Endothelial cell of hepatic sinusoid (primary cell): ENCODE measurements around the gene STRA6.

ENCODE experiments used
- in situ Hi-C: cut with HindIII; loops from 2 replicates; pipeline ENCODE4 v1.10.0; 2017; ENCODE audit warnings: low sequenced_read_pairs

STRA6 gene

DNA sequence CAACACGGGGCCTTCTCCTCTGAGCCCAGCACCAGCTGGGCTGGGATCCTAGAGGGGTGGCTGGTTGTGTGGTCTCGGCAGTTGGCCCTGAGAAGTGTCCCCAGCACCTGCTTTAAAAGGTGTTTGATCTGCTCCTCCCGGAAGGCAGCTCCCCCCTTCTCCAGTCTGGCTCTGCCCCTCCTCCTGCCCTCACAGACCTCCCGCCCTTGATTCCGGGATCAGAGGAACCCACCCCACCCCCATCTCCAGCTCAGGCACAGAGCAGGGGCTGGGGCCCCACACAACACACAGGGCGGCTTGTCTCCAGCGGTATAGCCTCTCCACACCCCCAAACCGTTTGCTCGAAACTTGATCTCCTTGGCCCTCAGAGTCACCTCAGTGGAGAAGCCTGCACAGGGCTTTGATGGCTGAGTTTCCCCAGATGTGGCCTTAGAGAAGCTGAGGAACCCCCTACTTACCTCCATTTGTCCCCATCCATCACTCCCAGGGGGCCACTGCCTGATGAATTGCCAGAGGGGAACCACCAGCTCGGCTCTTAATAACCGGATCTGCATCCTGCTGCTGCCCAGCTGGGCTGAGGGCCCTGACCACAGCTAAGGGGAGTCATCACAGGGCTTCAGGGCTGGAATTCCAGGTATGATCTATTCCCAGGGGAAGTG is 6.4 kb upstream of the STRA6 start:
- in situ Hi-C loops = no loop called here

DNA sequence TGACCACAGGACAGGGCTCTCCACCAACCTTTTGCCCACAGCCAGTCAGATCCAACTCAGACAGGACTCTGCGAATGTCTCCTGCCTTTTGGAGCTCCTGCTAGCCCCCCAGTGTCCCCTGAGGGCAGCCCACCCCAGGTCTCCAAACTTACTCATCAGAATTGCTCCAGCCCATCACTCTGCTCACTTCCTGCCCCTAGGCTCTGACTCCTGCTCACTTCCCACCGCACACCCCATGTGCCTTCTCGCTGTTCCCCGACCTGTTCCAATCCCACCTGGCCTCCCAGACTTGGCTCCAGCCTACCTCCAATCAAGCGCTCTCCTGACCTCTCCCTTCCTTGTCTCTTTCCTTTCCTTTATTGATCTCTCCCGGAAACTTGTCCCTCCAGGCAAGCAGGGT is 5.9 kb upstream of the STRA6 start:
- in situ Hi-C loops = no loop called here

DNA sequence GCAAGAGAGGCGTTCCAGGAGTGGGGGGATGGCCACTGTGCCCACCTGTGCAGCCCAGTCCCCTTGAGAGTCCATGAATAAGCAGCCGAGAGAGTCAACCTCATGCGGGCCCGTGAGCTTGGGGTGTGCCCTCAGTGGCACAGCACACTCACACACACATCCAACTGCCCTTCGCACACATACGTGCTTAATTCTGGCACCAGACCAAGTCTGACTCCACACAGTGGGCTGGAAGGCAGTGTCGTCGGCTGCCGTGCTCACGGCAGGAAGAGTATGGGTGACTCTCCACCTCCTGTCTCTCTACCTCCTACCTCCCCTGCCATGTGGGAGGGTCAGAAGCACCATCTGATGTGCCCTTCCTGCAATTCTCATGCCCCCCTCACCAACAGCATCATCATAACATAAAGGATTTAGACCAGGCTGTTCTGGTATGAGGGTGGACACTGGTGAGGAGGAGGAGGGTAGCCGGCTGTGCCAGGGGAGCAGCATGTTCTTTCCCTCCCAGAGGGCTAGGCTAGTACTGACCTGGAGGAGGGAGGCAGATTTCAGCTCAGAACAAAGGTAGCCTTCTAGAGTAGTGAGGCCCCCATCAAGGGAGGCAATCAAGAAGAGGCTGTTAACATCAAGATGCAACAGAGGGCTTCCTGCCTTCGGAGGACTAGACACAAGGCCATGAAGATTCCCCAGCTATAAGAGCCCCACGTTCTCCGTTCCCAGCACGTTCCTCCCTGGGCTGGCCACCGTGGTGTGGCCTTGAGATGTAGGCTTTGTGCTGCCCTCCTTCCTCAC is 5.3 kb upstream of the STRA6 start:
- in situ Hi-C loops = no loop called here

DNA sequence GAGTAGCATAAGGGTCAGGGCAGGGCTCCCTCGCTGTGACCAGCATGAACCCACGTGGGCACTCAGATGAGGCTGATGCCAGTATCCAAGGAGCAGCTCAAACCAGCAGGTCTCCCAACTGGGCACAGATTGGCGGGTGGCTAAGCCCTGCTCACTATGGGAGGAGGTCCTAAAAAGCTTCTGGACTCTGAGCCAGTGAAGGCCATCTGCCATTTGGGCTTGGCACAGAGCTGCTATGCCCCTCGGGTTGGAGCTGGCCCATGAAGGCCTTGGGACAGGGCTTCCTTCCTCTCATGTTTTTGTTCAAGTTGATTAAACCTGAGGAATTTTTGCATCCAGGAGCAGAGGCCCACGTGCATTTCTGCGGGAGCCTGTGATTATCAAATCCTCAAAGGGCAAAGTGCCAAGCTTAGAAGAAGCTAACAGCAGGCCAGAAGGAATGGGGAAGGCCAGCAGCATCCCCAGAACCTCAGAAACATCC is 4.3 kb upstream of the STRA6 start:
- in situ Hi-C loops = no loop called here

DNA sequence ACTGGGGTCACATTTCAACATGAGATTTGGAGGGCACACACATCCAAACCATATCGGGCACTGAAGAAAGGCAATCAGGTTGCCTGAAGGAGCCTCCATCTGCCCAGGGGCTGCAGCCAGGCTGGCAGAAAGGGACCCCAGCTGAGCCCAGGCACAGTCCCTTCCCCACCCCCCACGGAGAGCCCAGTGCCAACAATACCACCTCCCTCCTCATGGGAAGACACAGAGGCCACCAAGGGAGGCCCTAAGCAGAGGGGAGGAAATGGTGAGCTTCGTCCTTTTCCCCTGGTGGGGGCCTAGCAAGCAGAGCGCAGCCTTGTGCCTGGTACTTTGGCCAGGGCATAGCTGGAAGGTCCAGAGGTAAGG is 3.0 kb upstream of the STRA6 start:
- in situ Hi-C loops = no loop called here

DNA sequence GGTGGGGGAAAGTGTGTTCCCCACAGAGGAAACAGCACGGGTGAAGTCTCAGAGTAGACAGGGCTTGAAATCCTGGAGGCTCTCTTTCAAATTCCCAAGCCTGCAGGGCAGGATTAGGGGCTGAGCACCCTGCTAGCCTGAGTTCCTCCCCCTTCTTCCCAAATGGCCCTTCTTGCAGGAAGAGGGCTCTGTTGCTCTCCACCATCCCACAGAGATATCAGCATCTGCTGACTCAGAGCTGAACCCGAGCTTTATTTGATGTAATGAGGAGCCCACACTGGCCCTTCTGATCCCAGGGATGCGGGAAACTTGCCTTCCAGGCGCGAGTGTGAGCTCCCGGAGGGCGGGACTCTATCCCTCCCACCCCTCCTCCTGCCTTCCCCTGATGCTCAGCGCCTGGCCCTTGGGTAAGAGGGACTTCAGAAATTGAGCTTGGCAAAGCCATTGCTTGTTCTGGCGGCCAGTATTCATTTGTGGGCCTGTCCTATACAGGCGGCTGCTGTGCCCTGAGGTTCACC is 1.4 kb upstream of the STRA6 start:
- in situ Hi-C loops = no loop called here

DNA sequence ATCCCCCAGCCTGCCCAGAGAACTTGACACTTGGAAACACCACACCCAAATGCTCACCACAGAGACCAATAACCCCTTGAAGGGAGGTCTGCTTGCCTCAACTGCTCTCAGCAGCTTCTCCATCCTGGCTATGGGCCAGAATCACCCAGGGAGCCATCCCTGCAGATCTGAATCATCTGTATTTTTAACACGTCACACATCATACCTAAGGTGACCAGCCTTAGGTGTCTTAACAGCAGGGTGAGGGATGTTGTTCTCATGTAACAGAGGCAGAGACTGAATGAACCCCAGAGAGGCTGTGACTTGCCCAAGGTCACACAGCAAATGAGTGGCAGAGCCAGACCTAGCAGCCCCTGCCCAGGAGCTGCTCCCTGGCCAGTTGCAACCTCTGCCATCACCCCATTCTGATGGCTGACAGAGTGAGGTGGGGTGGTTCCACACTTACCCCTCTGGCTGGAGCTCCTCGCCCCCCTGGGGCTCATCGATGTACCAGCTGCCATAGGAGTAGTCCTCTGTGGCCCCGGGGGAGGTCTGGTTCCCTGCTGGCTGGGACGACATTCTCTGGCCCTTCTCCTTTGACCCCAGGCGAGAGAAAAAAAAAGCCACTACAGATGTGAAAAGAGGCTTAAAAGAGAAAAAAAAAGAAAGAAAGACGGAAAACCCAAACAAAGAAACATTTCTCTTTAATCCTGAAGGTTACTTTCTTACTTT is 722 bp downstream of the STRA6 start:
- in situ Hi-C loops = no loop called here

DNA sequence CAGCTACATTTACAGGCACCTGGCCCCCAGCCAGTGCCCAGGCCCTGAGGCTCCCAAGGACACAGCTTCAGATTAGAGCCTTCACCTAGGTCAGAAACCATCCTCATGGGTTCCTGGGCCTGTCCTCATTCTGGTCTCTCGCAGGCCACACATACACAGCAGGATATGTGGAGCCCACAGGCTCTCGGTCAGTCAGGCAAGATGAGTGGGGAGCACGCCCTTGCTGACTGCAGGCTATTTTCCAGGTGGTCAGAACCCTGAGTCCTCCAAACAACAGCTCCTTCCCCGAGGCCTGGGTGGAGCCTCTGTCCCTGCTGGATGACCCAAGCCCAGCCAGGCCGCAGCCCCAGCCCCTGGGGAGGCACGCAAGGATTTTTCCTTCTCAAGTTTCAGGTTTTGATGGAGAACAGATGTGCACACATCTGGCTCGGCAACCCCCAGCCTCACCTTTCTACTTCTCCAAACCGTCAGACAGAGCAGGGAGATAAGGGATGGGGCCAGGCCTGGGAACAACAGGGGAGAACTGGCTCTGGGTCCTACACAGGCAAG is 1.6 kb downstream of the STRA6 start:
- in situ Hi-C loops = no loop called here

DNA sequence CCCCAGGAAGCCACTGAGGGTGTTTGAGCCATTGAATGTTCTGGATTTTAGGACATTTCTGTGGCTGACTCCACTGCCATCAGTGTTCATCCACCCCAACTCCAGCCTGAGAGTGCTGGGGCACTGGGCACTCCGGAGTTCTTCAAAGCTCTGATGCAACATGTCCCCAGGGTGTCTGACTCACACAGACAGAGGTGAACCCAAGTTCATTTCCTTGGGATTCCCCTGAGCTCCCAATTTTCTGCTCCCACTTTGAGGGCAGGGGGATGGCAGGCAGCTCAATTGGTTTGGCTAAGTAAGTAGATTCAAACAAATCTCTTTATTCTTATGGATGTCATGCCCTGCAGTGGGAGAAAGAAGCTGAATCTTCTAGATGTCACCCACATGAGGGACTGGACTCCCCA is 2.2 kb downstream of the STRA6 start:
- in situ Hi-C loops = no loop called here

DNA sequence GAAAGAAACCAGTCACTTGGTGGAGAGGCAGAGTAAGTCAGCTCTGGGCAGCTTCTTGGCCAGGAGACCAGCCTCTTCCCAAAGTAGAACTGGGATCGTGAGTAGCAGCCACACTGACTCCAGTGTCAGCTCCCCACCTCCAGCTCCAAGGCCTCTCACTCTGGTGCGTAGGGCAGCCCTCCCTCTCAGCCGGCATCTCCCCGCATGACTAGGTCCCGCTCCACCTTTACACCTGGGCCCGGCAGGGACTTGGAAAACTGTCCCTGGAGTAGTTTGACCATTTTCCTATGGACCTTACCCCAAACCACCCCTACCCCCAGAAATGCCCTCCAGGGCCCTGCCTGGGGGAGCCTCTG is 3.3 kb downstream of the STRA6 start:
- in situ Hi-C loops = no loop called here

DNA sequence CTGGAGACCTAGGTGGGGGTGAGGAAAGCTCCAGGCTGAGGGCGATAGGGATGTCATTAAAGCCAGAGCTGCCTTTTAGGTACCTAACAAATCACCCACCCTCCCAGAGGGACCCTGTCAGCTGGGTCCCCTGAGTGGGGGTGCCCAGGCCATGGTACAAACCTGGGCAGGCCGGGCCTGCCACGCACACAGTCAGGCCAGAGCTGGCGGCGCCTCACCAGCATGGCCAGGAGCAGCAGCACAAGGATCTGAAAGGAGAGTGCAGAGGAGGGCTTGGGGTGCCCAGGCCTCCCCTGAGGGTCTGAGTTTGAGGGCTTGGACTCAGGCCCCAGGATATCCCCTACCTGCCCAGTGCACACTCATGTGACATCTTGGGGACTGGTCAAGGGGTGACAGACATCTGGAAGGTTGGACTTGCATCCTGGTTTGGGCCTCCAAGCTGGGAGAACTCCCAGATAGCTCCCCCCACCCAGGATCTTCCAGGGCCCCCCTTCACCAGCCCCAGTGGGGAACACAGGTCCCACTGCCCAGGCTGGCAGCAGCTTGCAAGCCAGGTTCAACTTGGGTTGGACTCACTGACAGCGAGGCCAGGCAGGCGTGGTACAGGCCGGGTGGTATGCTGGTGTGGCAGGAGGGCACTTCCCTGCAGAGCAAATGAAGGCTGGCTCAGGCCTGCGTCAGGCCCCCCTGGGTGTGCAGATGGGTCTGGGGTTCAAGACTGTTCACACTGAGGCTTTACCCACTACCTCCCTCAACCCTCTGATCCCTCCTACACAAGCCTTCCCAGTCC is 5.2 kb downstream of the STRA6 start:
- in situ Hi-C loops = no loop called here

DNA sequence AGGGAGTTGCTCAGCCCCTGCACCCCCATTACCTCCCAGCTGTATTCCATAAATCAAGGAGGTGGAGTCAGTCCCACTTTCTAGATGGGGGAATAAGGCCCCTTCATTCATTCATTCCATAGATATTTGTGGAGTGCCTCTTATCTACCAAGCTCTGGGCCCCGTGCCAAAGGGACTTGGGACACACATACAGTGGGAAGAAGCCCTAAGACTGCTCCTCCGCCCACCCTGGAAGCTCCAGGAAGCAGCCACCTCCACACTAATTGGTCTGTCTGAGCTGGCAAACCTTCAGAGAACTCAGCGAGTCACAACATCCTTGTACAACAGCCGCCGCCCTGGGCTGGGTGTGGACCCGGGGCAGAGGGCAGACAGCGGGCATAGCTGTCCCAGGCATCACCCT is 6.4 kb downstream of the STRA6 start:
- in situ Hi-C loops = no loop called here

DNA sequence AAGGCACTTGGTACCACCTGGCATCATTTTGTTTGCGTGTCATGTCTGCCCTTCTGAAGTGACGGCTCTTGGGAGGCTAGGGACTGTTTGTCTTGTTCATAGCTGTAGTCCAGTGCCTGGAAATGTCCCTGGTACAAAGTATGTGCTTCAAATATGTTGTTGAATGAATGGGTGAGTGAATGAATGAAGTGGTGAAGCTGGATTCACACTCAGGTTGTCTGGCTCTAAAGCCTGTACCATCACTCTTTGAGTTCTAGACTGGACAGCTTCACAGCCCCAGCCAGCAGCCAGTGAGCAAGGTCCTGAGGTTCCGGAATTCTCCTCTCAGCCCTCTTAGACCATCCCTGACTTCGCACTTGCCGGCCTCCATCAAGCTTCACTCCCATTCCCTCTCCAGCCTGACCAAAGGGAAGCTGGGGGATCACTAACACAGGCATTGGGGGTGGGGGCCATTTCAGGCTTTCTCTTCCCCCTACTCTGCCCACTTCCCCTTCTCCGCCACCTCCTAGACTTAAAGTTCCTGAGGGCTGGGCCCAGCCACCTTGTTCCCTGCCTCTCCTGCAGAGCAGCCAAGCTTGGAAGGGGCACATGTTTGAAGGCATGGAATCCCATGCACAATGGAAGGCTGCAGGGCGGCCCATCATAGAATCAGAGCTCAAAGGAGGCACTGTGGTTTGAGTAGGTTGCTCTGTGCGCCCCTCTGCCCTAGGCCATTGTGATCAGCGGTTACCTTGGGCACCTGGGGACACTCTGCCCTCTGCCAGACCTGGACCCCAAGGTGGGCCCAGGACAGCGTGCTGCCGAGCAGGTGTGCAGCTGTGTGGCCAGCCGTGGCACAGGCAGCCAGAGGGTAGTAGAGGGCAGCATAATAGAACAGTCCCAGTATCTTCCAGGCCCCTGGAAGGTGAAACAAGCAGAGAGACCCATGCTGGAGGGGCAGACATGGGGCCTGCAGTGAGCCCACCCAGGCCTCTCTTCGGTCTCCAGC is 7.7 kb downstream of the STRA6 start:
- in situ Hi-C loops = no loop called here

DNA sequence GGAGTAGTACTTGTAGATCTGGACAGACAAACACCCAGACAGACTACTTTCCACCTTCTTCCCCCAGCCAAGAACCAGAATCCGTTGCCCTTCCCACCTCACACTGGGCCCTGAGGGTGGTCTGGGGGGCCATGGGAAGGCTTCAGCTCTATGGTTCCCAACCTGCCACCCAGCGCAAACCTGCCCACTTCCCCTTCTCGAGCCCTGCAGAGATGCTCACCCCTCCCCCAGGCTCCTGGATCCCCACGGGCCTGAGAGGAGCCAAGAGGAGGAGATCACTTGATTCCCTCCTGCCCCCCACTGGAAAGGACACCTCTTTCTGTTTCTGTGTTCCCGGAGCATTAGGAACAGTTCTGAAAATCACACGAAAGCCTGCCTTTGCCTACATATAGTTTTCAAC is 8.7 kb downstream of the STRA6 start:
- in situ Hi-C loops = no loop called here

DNA sequence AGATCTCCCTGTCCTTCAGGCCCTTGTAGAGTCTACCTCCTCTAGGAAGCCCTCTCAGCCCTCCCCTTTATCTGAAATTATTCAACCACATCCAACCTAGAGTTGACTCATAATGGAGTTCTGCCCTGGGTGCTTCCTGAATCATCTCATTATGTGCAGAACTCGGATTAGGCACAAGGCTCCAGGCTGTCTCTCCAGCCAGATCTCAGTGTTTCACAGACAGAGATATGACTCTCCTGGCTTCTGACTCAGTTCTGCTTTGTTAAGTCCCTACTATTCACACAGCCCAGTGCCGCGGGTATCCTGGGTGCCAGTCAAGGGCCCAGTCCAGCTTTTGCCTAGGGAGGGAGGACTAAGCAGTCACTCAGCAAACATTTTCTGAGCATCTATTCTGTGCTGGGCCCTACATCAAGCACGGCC is 9.3 kb downstream of the STRA6 start:
- in situ Hi-C loops = no loop called here

DNA sequence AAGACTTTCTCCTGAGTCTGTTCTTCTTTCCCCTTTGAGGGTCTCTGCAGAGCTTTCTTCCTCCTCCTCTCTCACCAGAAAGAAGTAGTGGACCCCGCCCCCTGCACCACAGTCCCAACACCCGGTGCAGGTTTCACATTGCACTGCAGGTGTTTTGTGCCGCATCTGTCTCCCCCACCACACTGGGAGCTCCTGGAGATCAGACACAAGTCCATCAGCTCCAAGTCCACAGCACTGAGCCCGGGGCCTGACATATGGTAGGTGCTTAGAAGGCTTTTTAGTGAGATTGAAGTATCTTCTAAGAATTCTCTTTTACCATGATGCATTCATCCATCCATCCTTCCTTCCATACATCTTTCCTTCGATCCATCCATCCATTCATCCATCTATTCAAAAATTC is 9.8 kb downstream of the STRA6 start:
- in situ Hi-C loops = no loop called here

DNA sequence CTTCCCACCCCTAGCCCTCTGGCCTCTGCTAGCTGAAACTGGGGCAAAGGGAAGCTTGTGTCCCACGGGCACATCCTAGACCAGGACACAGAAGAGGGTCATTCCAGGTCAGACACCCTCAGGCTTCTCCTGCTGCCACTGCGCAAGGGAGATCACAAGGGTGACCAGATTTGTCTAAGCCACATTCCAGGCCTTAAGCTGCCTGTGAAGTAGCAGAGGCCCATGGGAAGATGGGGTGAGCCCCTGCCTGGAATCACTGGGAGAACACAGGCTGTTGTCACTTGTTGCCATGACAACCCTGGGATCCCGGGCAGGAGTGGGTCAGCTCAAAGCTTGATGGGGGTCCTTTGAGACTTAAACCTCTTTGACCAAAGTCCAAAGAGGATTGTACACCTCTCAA is 10.8 kb downstream of the STRA6 start:
- in situ Hi-C loops = no loop called here

DNA sequence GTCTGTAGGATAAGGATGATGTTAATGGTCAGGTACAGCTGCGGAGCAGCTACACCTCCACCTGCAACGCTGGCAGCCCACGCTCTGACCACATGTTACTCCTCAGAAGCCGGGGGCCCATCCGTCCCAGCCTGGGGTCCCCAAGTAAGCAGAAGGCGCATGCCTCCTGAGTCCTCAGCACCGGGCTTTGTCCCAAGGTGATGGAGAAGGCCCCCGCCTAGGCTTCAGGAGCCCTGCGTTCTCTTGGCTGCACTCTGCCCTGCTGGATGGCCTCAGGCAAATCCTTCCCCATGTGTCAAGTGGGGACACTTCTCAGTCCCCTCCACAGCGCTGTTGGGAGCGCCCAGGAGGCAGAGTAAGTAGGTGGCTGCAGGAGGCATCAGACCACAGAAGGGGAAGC is 14.4 kb downstream of the STRA6 start:
- in situ Hi-C loops = no loop called here

DNA sequence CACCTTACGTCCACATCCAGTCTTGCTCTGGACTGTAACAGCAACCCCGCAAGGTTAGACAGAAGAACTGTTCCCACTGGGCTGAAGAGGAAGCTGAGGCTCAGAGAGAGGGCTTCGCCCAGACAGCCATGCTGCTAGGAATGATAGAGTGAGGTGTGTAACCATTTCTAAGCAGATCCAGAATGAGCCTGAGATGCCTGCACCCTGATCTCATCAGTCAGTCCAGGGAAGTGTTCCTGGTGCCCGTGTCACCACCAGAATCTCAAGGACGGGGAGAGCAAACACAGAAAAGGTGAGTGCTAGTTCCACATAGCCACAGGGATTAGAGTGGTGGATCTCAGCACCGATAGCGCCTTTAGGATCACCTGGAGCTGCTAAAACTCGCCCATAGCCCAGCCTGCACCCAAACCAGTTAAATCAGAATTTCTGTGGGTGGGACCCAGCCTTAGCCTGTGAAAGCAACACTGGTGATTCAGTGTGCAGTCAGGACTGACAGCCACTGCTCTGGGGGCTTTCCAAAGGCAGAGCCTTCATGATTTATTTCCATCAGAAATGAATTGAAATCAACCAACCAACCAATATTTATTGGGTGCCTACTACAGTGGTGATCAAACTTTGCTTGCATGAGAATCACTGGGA is 16.8 kb downstream of the STRA6 start:
- in situ Hi-C loops = no loop called here
